Right ventricle myocardium superior (tissue), 1 donor: Measurements from ENCODE around the gene MMP19. TPM values are rescaled to one million over a fixed set of nuclear protein-coding genes. Genes with fewer than 3 reads are reported as not detected.
"Not testable (repeated sequence)": the region's sequence is repeated elsewhere in the genome, so short reads cannot be mapped to it uniquely, and the experiment has no call there.

ENCODE experiments used
- ATAC-seq: fragments of 200-7000 bp; cut with Tn5 transposase; one replicate; pipeline ENCODE4 v1.9.1; 2020; ENCODE audit warnings: mild to moderate bottlenecking; ENCODE audit not compliant: poor library complexity
- DNase-seq: peaks from one replicate; pipeline ENCODE4 v3.0.0-alpha.2; 2020
- intact Hi-C: fragments of 100-400 bp; cut with DNase I; formaldehyde crosslinking; loops from one replicate; pipeline ENCODE4 v1.11.2; 2022
- total RNA-seq: library from RNA; stranded (reverse); fragmentation: NEBNext Ultra II Directional; extraction: Animal tissue kit (Norgen Biotek cat#: 25700); gene quantifications from one replicate; pipeline ENCODE4 v1.2.1, GENCODE V29; 2021
- donor health status: DM: no; HTN: yes; CAD: no; lungs with severe emphysema.

MMP19 gene
- total RNA-seq, 1 donor from 2014 or later, result 3.4 TPM

DNA sequence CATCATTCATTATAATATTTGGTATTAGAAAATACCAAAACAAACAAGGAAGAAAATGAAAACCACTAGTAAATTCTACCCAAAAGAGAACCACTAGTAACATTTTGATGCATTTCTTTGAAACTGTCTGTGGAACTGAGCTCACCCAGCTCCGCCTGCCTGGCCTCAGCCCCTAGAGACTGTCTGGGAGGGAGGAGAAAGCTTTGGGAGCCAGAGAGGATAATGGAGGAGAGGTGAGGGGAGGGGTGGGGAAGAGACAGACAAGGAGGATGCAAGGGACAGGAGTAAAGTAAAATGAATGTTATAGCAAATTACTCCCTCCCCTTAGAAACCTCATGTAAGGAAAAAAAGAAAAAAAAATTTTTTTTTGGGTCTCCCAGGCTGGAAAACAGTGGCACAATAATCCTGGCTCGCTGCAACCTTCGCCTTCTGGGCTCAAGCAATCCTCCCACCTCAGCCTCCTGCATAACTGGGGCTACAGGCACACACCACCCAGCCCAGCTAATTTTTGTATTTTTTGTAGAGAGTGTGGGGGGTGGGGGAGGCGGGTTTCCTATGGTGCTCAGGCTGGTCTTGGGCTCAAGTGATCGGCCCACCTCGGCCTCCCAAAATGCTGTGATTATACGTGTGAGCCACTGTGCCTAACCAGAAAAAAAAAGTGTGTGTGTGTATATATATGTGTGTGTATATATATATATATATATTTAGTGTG is 3.2 kb upstream of the MMP19 start:
- intact Hi-C loops, result no loop called here
- DNase-seq, result peak; percentile 54
- no peak for ATAC-seq

- DNase-seq, result no peak
- intact Hi-C loops, result no loop called here
- ATAC-seq, result no peak
Measured at GRCh38 chr12:55845361-55845760, 2.6 kb upstream of the MMP19 start.

- intact Hi-C loops, result no loop called here
- ATAC-seq, result no peak
- DNase-seq, result no peak
Measured at GRCh38 chr12:55844961-55845360, 2.2 kb upstream of the MMP19 start.

GRCh38 chr12:55843431-55843830 is 695 bp upstream of the MMP19 start:
- intact Hi-C loops, result no loop called here
- ATAC-seq (no peak), DNase-seq (no peak)

GRCh38 chr12:55840581-55841351 is 2.0 kb downstream of the MMP19 start:
- intact Hi-C loops, result no loop called here
- ATAC-seq (no peak), DNase-seq (no peak)

GRCh38 chr12:55839345-55840140 is 3.2 kb downstream of the MMP19 start:
- intact Hi-C loops, result no loop called here
- no peak for DNase-seq

GRCh38 chr12:55838361-55838760 is 4.4 kb downstream of the MMP19 start:
- no peak for DNase-seq
- intact Hi-C loops, result no loop called here
- ATAC-seq, result no peak

More at GRCh38 chr12:55839345-55840140, 3.2 kb downstream of the MMP19 start:
- no peak for ATAC-seq

DNA sequence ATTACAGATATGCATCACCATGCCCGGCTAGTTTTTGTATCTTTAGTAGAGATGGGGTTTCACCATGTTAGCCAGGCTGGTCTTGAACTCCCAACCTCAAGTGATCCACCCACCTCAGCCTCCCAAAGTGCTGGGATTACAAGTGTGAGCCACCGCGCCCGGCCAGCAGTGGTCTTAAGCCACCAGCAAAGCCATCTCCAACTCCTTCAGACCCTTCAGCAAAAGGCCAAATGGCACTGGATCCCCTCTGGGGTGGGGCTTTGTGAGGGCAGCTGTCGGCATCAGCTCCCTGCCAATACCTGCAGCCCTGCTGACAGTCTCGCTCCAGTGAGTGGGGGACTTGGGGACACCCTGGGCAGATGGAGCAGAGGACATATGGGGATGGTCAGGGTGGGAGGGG is 8.3 kb downstream of the MMP19 start:
- intact Hi-C loops, result loop anchor here (5.0 kb wide), 1 partner anchor 93 kb away; the partner anchor contains the start of gene PYM1
- not testable (repeated sequence) for DNase-seq, ATAC-seq

- no peak for ATAC-seq
- intact Hi-C loops, result loop anchor here (5.0 kb wide), 1 partner anchor 94 kb away; the partner anchor contains the start of gene PYM1
- DNase-seq, result no peak
Measured at GRCh38 chr12:55833056-55833455, 9.7 kb downstream of the MMP19 start.

- DNase-seq (no peak), ATAC-seq (no peak)
- intact Hi-C loops, result loop anchor here (5.0 kb wide), 1 partner anchor 96 kb away; the partner anchor contains the start of gene PYM1
Measured at GRCh38 chr12:55831447-55831815, 11.3 kb downstream of the MMP19 start.

- ATAC-seq (peak; percentile 68), DNase-seq (peak; percentile 88)
- intact Hi-C loops, result loop anchor here (5.0 kb wide), 1 partner anchor 96 kb away; the partner anchor contains the start of gene PYM1
Measured at GRCh38 chr12:55830601-55831446, 11.9 kb downstream of the MMP19 start.

DNA sequence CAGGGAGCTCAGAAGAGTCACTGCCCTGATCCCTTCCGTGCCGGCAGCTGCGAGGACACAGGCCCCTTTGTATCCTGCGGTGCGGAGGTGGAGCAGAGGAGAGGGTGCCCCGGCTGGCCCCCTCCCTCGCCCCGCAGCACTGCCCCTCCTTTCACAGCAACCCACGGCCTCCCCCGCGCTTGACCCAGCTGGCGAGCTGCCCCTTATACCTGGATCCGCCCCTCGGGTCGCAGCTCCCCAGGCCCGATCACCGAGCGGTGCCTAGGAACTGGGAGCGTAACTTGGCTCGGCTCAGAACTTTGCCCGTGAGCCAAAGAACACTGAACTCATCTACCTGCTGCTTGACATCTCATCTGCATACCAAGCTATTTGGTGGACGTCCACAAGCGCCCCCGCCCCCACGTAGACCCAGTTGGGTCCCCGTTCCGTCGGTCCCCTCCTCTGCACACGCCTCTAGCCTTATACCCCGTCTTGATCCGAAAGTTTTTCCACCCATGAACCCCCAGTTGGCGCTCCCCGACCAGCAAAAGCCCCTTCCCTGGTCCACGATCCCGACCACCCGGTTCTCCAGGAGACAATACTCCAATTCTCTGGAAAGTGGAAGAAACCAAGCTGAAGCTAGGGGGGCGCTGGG is 12.7 kb downstream of the MMP19 start:
- intact Hi-C loops, result loop anchor here (5.0 kb wide), 1 partner anchor 97 kb away; the partner anchor contains the start of gene PYM1
- DNase-seq (peak; percentile 68), ATAC-seq (peak; percentile 30)

GRCh38 chr12:55828357-55828756 is 14.4 kb downstream of the MMP19 start:
- intact Hi-C loops, result no loop called here
- DNase-seq, result no peak
- no peak for ATAC-seq

DNA sequence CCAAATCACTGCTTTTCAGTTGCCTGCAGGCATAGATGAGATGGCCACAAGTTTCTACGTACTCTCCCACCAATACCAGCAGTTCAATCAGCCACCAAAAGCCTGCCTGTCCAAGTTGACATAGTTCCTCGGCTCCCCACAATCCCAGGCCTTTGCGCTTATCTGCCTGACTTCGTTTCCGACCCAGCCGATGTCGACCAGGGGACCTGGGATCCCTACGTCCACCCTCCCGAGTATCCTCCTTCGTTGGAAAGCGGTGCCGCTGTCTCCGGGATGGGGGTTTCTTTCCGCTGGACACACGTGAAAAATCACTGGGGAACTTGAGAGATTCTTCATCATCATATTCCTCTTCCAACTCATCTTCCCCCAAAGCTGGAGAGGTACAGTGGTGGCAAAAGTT is 14.9 kb downstream of the MMP19 start:
- ATAC-seq, result no peak
- intact Hi-C loops, result no loop called here
- DNase-seq, result no peak

GRCh38 chr12:55824726-55825125 is 18.0 kb downstream of the MMP19 start:
- intact Hi-C loops, result no loop called here
- DNase-seq (no peak), ATAC-seq (no peak)

- intact Hi-C loops, result no loop called here
- DNase-seq (no peak), ATAC-seq (no peak)
Measured at GRCh38 chr12:55823419-55823818, 19.3 kb downstream of the MMP19 start.

GRCh38 chr12:55822228-55822627 is 20.5 kb downstream of the MMP19 start:
- ATAC-seq (no peak), DNase-seq (no peak)
- intact Hi-C loops, result no loop called here

DNA sequence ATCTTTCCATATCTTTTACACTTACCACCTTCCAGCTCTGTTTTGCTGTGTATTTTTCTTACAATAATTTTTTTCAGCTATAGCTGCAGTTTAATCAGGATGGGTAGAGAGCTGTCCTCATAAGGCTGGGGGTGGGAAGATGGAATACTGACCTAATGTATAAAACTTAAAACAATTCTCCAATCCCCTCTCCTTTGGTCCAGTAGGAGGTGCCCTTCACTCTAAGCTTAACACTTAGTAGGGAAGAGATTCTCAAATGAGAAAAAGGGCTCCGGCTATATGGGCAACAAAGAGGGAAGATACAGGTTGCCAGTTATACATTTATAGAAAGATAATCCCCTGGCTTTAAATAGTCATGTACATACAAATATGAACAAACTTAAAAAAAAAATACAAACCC is 22.1 kb downstream of the MMP19 start:
- ATAC-seq (no peak), DNase-seq (no peak)
- intact Hi-C loops, result no loop called here
